H1 (cell line): Measurements from ENCODE around the gene GPR39. TPM values are rescaled to one million over a fixed set of nuclear protein-coding genes. Genes with fewer than 3 reads are reported as not detected.

Experiments
- CTCF ChIA-PET: fragments of 300-600 bp; sonication (Branson Sonifier 250); formaldehyde crosslinking; loops from one replicate; lab custom pipeline; 2021; ENCODE audit not compliant: partially characterized antibody; lab: Charles Lee
- POLR2A ChIA-PET: fragments of 300-600 bp; sonication (Branson Sonifier 250); formaldehyde crosslinking; loops from one replicate; lab custom pipeline; 2021; ENCODE audit warnings: inconsistent platforms; ENCODE audit not compliant: partially characterized antibody; lab: Charles Lee
- DNase-seq, 2 experiments: peaks; one replicate each; pipeline versions ENCODE4 v3.0.0 to v3.0.0-alpha.2; 2010 to 2022; ENCODE audit warnings: low spot score in 2 of 2, low read depth in 1 of 2, mixed read lengths in 1 of 2
- FAIRE-seq: peaks from 2 replicates; lab custom pipeline; 2011; peaks lifted over from hg19 to GRCh38; lab: Jason Lieb, UNC
- H2AFZ ChIP-seq: 2 replicates; pipeline ENCODE4 v1.8.1; 2012; ENCODE audit warnings: low read length, inconsistent platforms
- H2AK5ac ChIP-seq: 2 replicates; pipeline ENCODE4 v1.6.1; 2013; ENCODE audit warnings: low read depth, low read length
- H2BK120ac ChIP-seq: replicated peaks from 2 replicates; pipeline ENCODE3; 2013; ENCODE audit warnings: low read depth, low read length, inconsistent platforms
- H2BK12ac ChIP-seq: 2 replicates; pipeline ENCODE4 v1.6.1; 2013; ENCODE audit warnings: low read depth, low read length
- H2BK15ac ChIP-seq: 2 replicates; pipeline ENCODE4 v1.6.1; 2013; ENCODE audit warnings: low read length
- H2BK20ac ChIP-seq: 2 replicates; pipeline ENCODE4 v1.6.1; 2013; ENCODE audit warnings: low read length
- H2BK5ac ChIP-seq: 2 replicates; pipeline ENCODE4 v1.6.1; 2013; ENCODE audit warnings: low read depth, low read length
- H3K14ac ChIP-seq: 2 replicates; pipeline ENCODE4 v1.6.1; 2013; ENCODE audit warnings: inconsistent platforms; ENCODE audit not compliant: insufficient read length
- H3K18ac ChIP-seq: 2 replicates; pipeline ENCODE4 v1.6.1; 2013; ENCODE audit warnings: low read length; ENCODE audit errors: extremely low read depth
- H3K23ac ChIP-seq: 2 replicates; pipeline ENCODE4 v1.6.1; 2013; ENCODE audit warnings: inconsistent platforms; ENCODE audit not compliant: insufficient read length
- H3K23me2 ChIP-seq: 2 replicates; pipeline ENCODE4 v1.6.1; 2013; ENCODE audit warnings: low read depth, low read length
- H3K27ac ChIP-seq: 2 replicates; pipeline ENCODE4 v1.6.1; 2011; ENCODE audit warnings: low read depth, low read length, inconsistent platforms
- H3K27me3 ChIP-seq, 4 experiments: replicated peaks in 1 of 4; 1 replicate in 1 of 4; 2 replicates in 3 of 4; pipeline versions ENCODE4 v1.6.1 to v1.8.1; 2011 to 2013; ENCODE audit warnings: low read length in 3 of 4, mild to moderate bottlenecking in 3 of 4, inconsistent platforms in 2 of 4, mixed read lengths in 2 of 4, moderate library complexity in 1 of 4; ENCODE audit not compliant: control insufficient read depth in 3 of 4, insufficient read depth in 3 of 4; ENCODE audit errors: extremely low read depth in 1 of 4
- H3K36me3 ChIP-seq, 4 experiments: 2 replicates each; pipeline versions ENCODE4 v1.6.1 to v1.8.1; 2011 to 2013; ENCODE audit warnings: mild to moderate bottlenecking in 4 of 4, low read length in 3 of 4, moderate library complexity in 2 of 4, control low read depth in 1 of 4, inconsistent platforms in 1 of 4; ENCODE audit not compliant: insufficient read depth in 4 of 4, control insufficient read depth in 2 of 4
- H3K4ac ChIP-seq: replicated peaks from 2 replicates; pipeline ENCODE3; 2013; ENCODE audit warnings: low read length, low read depth, mixed read lengths, inconsistent platforms; ENCODE audit not compliant: insufficient read length
- H3K4me1 ChIP-seq, 4 experiments: replicated peaks in 1 of 4; 1 replicate in 1 of 4; 2 replicates in 3 of 4; pipeline versions ENCODE4 v1.6.1 to v1.8.1; 2011 to 2013; ENCODE audit warnings: low read length in 3 of 4, inconsistent platforms in 2 of 4, mixed read lengths in 1 of 4; ENCODE audit not compliant: insufficient read depth in 4 of 4, control insufficient read depth in 3 of 4
- H3K4me2 ChIP-seq, 2 experiments: 2 replicates each; pipeline versions ENCODE4 v1.6.1 to v1.8.1; 2011 to 2013; ENCODE audit warnings: low read depth in 2 of 2, low read length in 2 of 2, control low read depth in 1 of 2, inconsistent platforms in 1 of 2, mild to moderate bottlenecking in 1 of 2; ENCODE audit not compliant: insufficient read depth in 1 of 2
- H3K4me3 ChIP-seq, 4 experiments: fragments of 200-600, 300-600 bp in 1 of 4; sonication (generic), shearing (Covaris generic), sonication (Bioruptor Twin) in 1 of 4; 2 replicates each; pipeline versions ENCODE4 v1.5.1 to v1.8.1; 2011 to 2016; ENCODE audit warnings: low read length in 4 of 4, low read depth in 3 of 4, control low read depth in 2 of 4, inconsistent platforms in 2 of 4, mild to moderate bottlenecking in 2 of 4, mixed read lengths in 1 of 4, moderate library complexity in 1 of 4; ENCODE audit not compliant: insufficient read depth in 2 of 4; ENCODE audit errors: extremely low read depth in 1 of 4
- H3K56ac ChIP-seq: replicated peaks from 2 replicates; pipeline ENCODE3; 2013; ENCODE audit warnings: low read depth, mild to moderate bottlenecking, mixed read lengths, low read length, inconsistent platforms; ENCODE audit not compliant: insufficient read length
- H3K79me1 ChIP-seq: 2 replicates; pipeline ENCODE4 v1.6.1; 2013; ENCODE audit warnings: low read depth, low read length, control low read depth
- H3K79me2 ChIP-seq, 2 experiments: 2 replicates each; pipeline versions ENCODE4 v1.6.1 to v1.8.1; 2012 to 2013; ENCODE audit warnings: low read length in 2 of 2, mild to moderate bottlenecking in 2 of 2, inconsistent platforms in 1 of 2; ENCODE audit not compliant: insufficient read depth in 2 of 2, control insufficient read depth in 1 of 2
- H3K9ac ChIP-seq, 4 experiments: replicated peaks in 1 of 4; 1 replicate in 1 of 4; 2 replicates in 3 of 4; pipeline versions ENCODE4 v1.6.1 to v1.8.1; 2011 to 2013; ENCODE audit warnings: low read depth in 3 of 4, low read length in 3 of 4, control low read depth in 2 of 4, mild to moderate bottlenecking in 2 of 4, moderate library complexity in 2 of 4, inconsistent platforms in 1 of 4; ENCODE audit errors: extremely low read depth in 1 of 4
- H3K9me3 ChIP-seq, 2 experiments: 2 replicates each; pipeline versions ENCODE4 v1.6.1 to v1.8.1; 2012 to 2013; ENCODE audit warnings: mild to moderate bottlenecking in 2 of 2, moderate library complexity in 2 of 2, control low read depth in 1 of 2, inconsistent platforms in 1 of 2, low read depth in 1 of 2, low read length in 1 of 2, mixed read lengths in 1 of 2; ENCODE audit not compliant: insufficient read depth in 2 of 2
- H4K20me1 ChIP-seq, 2 experiments: replicated peaks in 1 of 2; 2 replicates each; pipeline versions ENCODE3 to v1.8.1; 2011 to 2013; ENCODE audit warnings: inconsistent platforms in 2 of 2, low read length in 2 of 2, mild to moderate bottlenecking in 1 of 2; ENCODE audit not compliant: insufficient read depth in 2 of 2, control insufficient read depth in 1 of 2
- H4K5ac ChIP-seq: 2 replicates; pipeline ENCODE4 v1.6.1; 2013; ENCODE audit warnings: low read length, low read depth, mixed read lengths, inconsistent platforms; ENCODE audit not compliant: insufficient read length
- H4K8ac ChIP-seq: 2 replicates; pipeline ENCODE4 v1.8.0; 2013; ENCODE audit warnings: mild to moderate bottlenecking, moderate library complexity, low read length, inconsistent platforms; ENCODE audit not compliant: insufficient read depth; ENCODE audit errors: extremely low read depth
- H4K91ac ChIP-seq: replicated peaks from 2 replicates; pipeline ENCODE3; 2013; ENCODE audit warnings: low read length, mixed read lengths, inconsistent platforms; ENCODE audit not compliant: insufficient read length
- BRCA1 ChIP-seq: IDR thresholded peaks from 2 replicates; pipeline ENCODE4 v1.6.1; 2012; ENCODE audit warnings: low read depth, low read length, improper control_type of control experiment
- HDAC2 ChIP-seq, 2 experiments: fragments of 300-600 bp in 1 of 2; sonication (generic) in 1 of 2; IDR thresholded peaks; 2 replicates each; pipeline ENCODE4 v1.6.1; 2011 to 2012; ENCODE audit warnings: low read depth in 2 of 2, low read length in 2 of 2, mild to moderate bottlenecking in 2 of 2, moderate library complexity in 2 of 2, borderline replicate concordance in 1 of 2, inconsistent platforms in 1 of 2
- NANOG ChIP-seq: IDR thresholded peaks from 2 replicates; pipeline ENCODE4 v1.6.1; 2011; ENCODE audit warnings: low read length, low read depth, mild to moderate bottlenecking, inconsistent platforms; ENCODE audit not compliant: insufficient read depth, poor library complexity, severe bottlenecking
- SAP30 ChIP-seq: fragments of 300-600 bp; sonication (generic); IDR thresholded peaks from 2 replicates; pipeline ENCODE4 v1.7.1; 2012; ENCODE audit warnings: low read length, moderate library complexity, mild to moderate bottlenecking, inconsistent platforms; ENCODE audit not compliant: insufficient read depth, insufficient replicate concordance
- SP1 ChIP-seq: IDR thresholded peaks from 2 replicates; pipeline ENCODE4 v1.6.1; 2011; ENCODE audit warnings: low read depth, low read length
- TBP ChIP-seq: IDR thresholded peaks from 2 replicates; pipeline ENCODE4 v1.6.1; 2011; ENCODE audit warnings: low read depth, low read length, improper control_type of control experiment
- WGBS, 2 experiments: shearing (Covaris generic) in 1 of 2; methylation state at CpG; one replicate each; pipeline versions ENCODE4 v1.1.6 to v1.1.7; 2013 to 2015; ENCODE audit warnings: low lambda C conversion rate in 2 of 2, mixed read lengths in 2 of 2, inconsistent platforms in 1 of 2, low coverage in 1 of 2, missing lambda C conversion rate in 1 of 2; ENCODE audit not compliant: insufficient replicate concordance in 2 of 2, insufficient coverage in 1 of 2, insufficient read length in 1 of 2; ENCODE audit errors: extremely low coverage in 1 of 2, missing lambda C conversion rate in 1 of 2; 5-methylcytosine and 5-hydroxymethylcytosine counted together
- polyA plus RNA-seq, 7 experiments: library from polyadenylated mRNA; depleted of rRNA in 3 of 7; stranded (reverse) in 5 of 7; unstranded in 2 of 7; fragments of >200 nt in 5 of 7; fragments of 200-250 nt in 2 of 7; gene quantifications; 1 replicate in 5 of 7; 2 replicates in 1 of 7; 4 replicates in 1 of 7; pipeline versions ENCODE4 v1.2.1 to v1.2.3, GENCODE V29; 2011 to 2013; ENCODE audit warnings: missing spikeins in 2 of 7, mixed read lengths in 2 of 7
- total RNA-seq: library from RNA; stranded (reverse); fragmentation: NEBNext Ultra II Directional; extraction: Animal tissue kit (Norgen Biotek cat#: 25700); gene quantifications from 2 replicates; pipeline ENCODE4 v1.2.1, GENCODE V29; 2021

GPR39 gene
- total and polyA plus RNA-seq, 2 of the 8 experiments (the other 6 are each of a cell fraction or from before 2014, with no cell fraction given) = 0.63 to 2.7 TPM

DNA sequence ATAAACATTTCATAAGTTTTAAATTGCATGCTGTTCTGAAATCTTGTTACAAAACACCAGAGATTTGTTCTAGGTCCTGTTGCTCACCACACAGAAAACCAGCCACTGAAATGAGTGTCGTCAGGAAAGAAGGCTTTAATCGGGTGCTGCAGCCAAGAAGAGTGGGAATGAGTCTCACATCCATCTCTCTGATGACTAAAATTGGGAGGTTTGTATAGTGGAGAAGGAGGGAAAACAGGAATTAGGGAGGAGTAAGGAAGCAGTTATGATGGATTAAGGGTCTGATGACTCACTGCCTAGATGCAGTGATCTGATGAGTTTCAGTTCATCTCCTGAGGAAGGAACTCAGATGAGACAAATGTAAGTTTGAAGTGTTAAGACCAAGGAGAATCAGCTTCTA, 42.1 kb upstream of the GPR39 start:
- Histone ChIP-seq H4K20me1 (no peaks in the 10 kb centered on the region), H3K23ac (no peak overlapping the region), H2AFZ (no peak overlapping the region), H2BK12ac (no peak overlapping the region), H3K4me1 (no peaks in the 10 kb centered on the region), H3K79me2 (no peaks in the 10 kb centered on the region), H3K27me3 (no peaks in the 10 kb centered on the region), H2BK5ac (no peak overlapping the region), H3K27ac (no peak overlapping the region), H3K9ac (no peak overlapping the region), H3K18ac (no peak overlapping the region), H3K36me3 (no peaks in the 10 kb centered on the region), H4K5ac (no peak overlapping the region), H3K23me2 (no peaks in the 10 kb centered on the region; the same call in 1 of the 2 replicates), H3K4me2 (no peak overlapping the region), H3K4me3 (no peak overlapping the region), H2BK20ac (no peak overlapping the region), H3K4ac (no peak overlapping the region), H3K79me1 (no peaks in the 10 kb centered on the region), H3K9me3 (peaks cover 3 to 7% of the 10 kb centered on the region in 2 experiments; a peak in 1 of 4 replicates), H3K56ac (no peak overlapping the region), H2AK5ac (no peak overlapping the region), H2BK15ac (no peak overlapping the region), H2BK120ac (no peak overlapping the region), H3K14ac (no peak overlapping the region), H4K8ac (no peak overlapping the region), H4K91ac (no peak overlapping the region)
- 86% methylated on average over 2 of the region's 2 CpGs; no CpG with 5 or more reads in 1 of the 2 experiments for WGBS, 2 experiments
- FAIRE-seq = no peak
- ChIA-PET CTCF (no interaction called here), POLR2A (no interaction called here)
- DNase-seq = no peak
- no peak for TF ChIP-seq BRCA1
- TF ChIP-seq TBP = no peak
- TF ChIP-seq SAP30 = no peak
- no peak for TF ChIP-seq NANOG
- TF ChIP-seq HDAC2 (IDR thresholded peaks at IDR 0.05; ENCODE audit: borderline replicate concordance in 1 of 2, low read depth in 2 of 2, low read length in 2 of 2) = no peak
- no peak for TF ChIP-seq SP1
